BJ (cell line): Measurements from ENCODE around the gene GRK4. TPM values are rescaled to one million over a fixed set of nuclear protein-coding genes. Genes with fewer than 3 reads are reported as not detected.

ENCODE experiments used
- CTCF ChIA-PET: fragments of 350-600 bp; formaldehyde crosslinking; extraction: SDS; loops from one replicate; lab custom pipeline; 2021; ENCODE audit warnings: antibody characterized with exemption, inconsistent platforms; lab: Yijun Ruan, JAX
- POLR2A ChIA-PET: fragments of 300-600 bp; sonication (Branson Sonifier 250); formaldehyde crosslinking; extraction: SDS; loops from one replicate; lab custom pipeline; 2021; ENCODE audit warnings: antibody characterized with exemption; lab: Charles Lee
- DNase-seq: peaks from one replicate; pipeline ENCODE4 v3.0.0-alpha.2; 2011; ENCODE audit warnings: low read depth
- H3K27me3 ChIP-seq: 2 replicates; pipeline ENCODE4 v1.6.0; 2011; ENCODE audit warnings: low read length; ENCODE audit not compliant: control insufficient read depth, insufficient read depth
- H3K36me3 ChIP-seq: 2 replicates; pipeline ENCODE4 v1.5.1; 2011; ENCODE audit warnings: low read length; ENCODE audit not compliant: control insufficient read depth, insufficient read depth
- H3K4me3 ChIP-seq: 2 replicates; pipeline ENCODE4 v1.5.1; 2011; ENCODE audit warnings: low read depth, mild to moderate bottlenecking, control low read depth, low read length
- CTCF ChIP-seq: IDR thresholded peaks from 2 replicates; pipeline ENCODE4 v1.5.1; 2011; ENCODE audit warnings: low read depth, mild to moderate bottlenecking, control low read depth, inconsistent platforms, low read length, moderate library complexity; ENCODE audit not compliant: insufficient read depth
- polyA plus RNA-seq: library from polyadenylated mRNA; depleted of rRNA; stranded (reverse); fragments of >200 nt; gene quantifications from 2 replicates; pipeline ENCODE4 v1.2.3, GENCODE V29; 2011

Gene GRK4
- polyA plus RNA-seq, 1 experiment: 1.9 TPM

GRCh38 chr4:3029464-3029863 lies 66.1 kb downstream of the GRK4 start:
- ChIA-PET CTCF (no interaction called here), POLR2A (no interaction called here)
- no peak for DNase-seq

GRCh38 chr4:3030566-3031356 lies 67.4 kb downstream of the GRK4 start:
- ChIA-PET CTCF (interaction anchor here (1.6 kb wide), 1 partner anchor 53 kb away, joined by 5 read pairs; no protein-coding TSS in a partner anchor), POLR2A (no interaction called here)
- no peak overlapping the region for H3K4me3 ChIP-seq
- DNase-seq: no peak
- no peak for TF ChIP-seq CTCF
- peaks cover 7% of the 10 kb centered on the region for H3K27me3 ChIP-seq
- H3K36me3 ChIP-seq: no peaks in the 10 kb centered on the region

More at GRCh38 chr4:3029464-3029863, 66.1 kb downstream of the GRK4 start:
- H3K36me3 ChIP-seq: no peaks in the 10 kb centered on the region
- no peak for TF ChIP-seq CTCF
- peaks cover 7% of the 10 kb centered on the region; the same call in 1 of the 2 replicates for H3K27me3 ChIP-seq
- no peak overlapping the region for H3K4me3 ChIP-seq

- no peak for DNase-seq
- Histone ChIP-seq H3K4me3 (no peak overlapping the region), H3K36me3 (no peaks in the 10 kb centered on the region), H3K27me3 (peaks cover 8% of the 10 kb centered on the region)
- POLR2A ChIA-PET: no interaction called here
- CTCF ChIA-PET: interaction anchor here (1.6 kb wide), 2 partner anchors 15 to 53 kb away, joined by 5 read pairs; no protein-coding TSS in a partner anchor
- no peak for TF ChIP-seq CTCF
Measured at GRCh38 chr4:3031357-3032082, 68.1 kb downstream of the GRK4 start.

DNA sequence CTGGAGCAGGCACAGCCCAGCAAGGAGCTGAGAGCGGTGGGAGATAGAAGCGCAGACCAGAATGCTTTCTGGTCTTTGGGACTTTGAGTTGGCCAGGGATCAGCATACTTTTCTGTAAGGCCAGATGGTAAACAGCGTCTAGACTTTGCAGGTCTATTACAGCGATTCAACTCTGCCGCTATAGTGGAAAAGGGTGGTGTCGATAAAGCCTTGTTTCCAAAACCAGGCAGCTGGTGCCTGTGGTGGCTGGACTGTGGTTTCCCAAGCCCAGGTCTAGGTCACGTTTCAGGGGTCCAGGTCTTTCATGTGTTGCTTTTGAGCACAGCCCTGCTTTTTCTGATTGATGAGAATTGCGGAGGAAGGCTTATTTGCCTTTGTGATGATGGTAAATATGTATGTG lies 70.9 kb downstream of the GRK4 start:
- ChIA-PET CTCF (interaction anchor here (0.8 to 6.1 kb wide), 5 partner anchors 21 to 85 kb away, joined by 3 to 52 read pairs (median 6); partner anchors contain the start of genes GRK4 and NOP14), POLR2A (no interaction called here)
- DNase-seq: no peak

More for the DNA sequence above, 70.9 kb downstream of the GRK4 start:
- Histone ChIP-seq H3K4me3 (no peak overlapping the region), H3K36me3 (no peaks in the 10 kb centered on the region), H3K27me3 (peaks cover 11% of the 10 kb centered on the region)
- TF ChIP-seq CTCF: no peak
